ENCODE results near the gene RAB17.

Gene RAB17

GRCh38 chr2:237540823-237541222, 49.7 kb downstream of the RAB17 start:
- no peaks in the 10 kb centered on the region for H3K36me3 ChIP-seq (ENCODE audit: insufficient read depth, low read length)
- H3K9me3 ChIP-seq (ENCODE audit: control insufficient read depth, insufficient read depth, low read length), result no peaks in the 10 kb centered on the region; the same call in 1 of the 2 replicates
- no peak overlapping the region for H3K9ac ChIP-seq (ENCODE audit: low read depth, low read length)
- H3K4me1 ChIP-seq (ENCODE audit: insufficient read depth, low read length), result no peaks in the 10 kb centered on the region

GRCh38 chr2:237540223-237540775, 50.2 kb downstream of the RAB17 start:
- Histone ChIP-seq H3K9ac (ENCODE audit: low read depth, low read length) (no peak overlapping the region), H3K9me3 (ENCODE audit: control insufficient read depth, insufficient read depth, low read length) (no peaks in the 10 kb centered on the region; the same call in 1 of the 2 replicates), H3K4me1 (ENCODE audit: insufficient read depth, low read length) (no peaks in the 10 kb centered on the region), H3K36me3 (ENCODE audit: insufficient read depth, low read length) (no peaks in the 10 kb centered on the region)

GRCh38 chr2:237539681-237540080, 50.9 kb downstream of the RAB17 start:
- no peaks in the 10 kb centered on the region for H3K36me3 ChIP-seq (ENCODE audit: insufficient read depth, low read length)
- no peaks in the 10 kb centered on the region for H3K4me1 ChIP-seq (ENCODE audit: insufficient read depth, low read length)
- H3K9me3 ChIP-seq (ENCODE audit: control insufficient read depth, insufficient read depth, low read length), result no peaks in the 10 kb centered on the region; the same call in 1 of the 2 replicates
- H3K9ac ChIP-seq (ENCODE audit: low read depth, low read length), result no peak overlapping the region

- H3K4me1 ChIP-seq (ENCODE audit: insufficient read depth, low read length), result no peaks in the 10 kb centered on the region
- no peak overlapping the region for H3K9ac ChIP-seq (ENCODE audit: low read depth, low read length)
- H3K36me3 ChIP-seq (ENCODE audit: insufficient read depth, low read length), result no peaks in the 10 kb centered on the region
- no peaks in the 10 kb centered on the region; the same call in 1 of the 2 replicates for H3K9me3 ChIP-seq (ENCODE audit: control insufficient read depth, insufficient read depth, low read length)
Observed at GRCh38 chr2:237538901-237539300, 51.6 kb downstream of the RAB17 start.

- Histone ChIP-seq H3K9me3 (ENCODE audit: control insufficient read depth, insufficient read depth, low read length) (no peaks in the 10 kb centered on the region; the same call in 1 of the 2 replicates), H3K4me1 (ENCODE audit: insufficient read depth, low read length) (no peaks in the 10 kb centered on the region), H3K9ac (ENCODE audit: low read depth, low read length) (no peak overlapping the region), H3K36me3 (ENCODE audit: insufficient read depth, low read length) (no peaks in the 10 kb centered on the region)
Observed at GRCh38 chr2:237538001-237538720, 52.4 kb downstream of the RAB17 start.

GRCh38 chr2:237536617-237537016, 53.9 kb downstream of the RAB17 start:
- Histone ChIP-seq H3K9me3 (ENCODE audit: control insufficient read depth, insufficient read depth, low read length) (no peaks in the 10 kb centered on the region), H3K36me3 (ENCODE audit: insufficient read depth, low read length) (no peaks in the 10 kb centered on the region), H3K9ac (ENCODE audit: low read depth, low read length) (no peak overlapping the region), H3K4me1 (ENCODE audit: insufficient read depth, low read length) (peaks cover 8% of the 10 kb centered on the region)

GRCh38 chr2:237536083-237536415, 54.5 kb downstream of the RAB17 start:
- Histone ChIP-seq H3K36me3 (ENCODE audit: insufficient read depth, low read length) (no peaks in the 10 kb centered on the region), H3K4me1 (ENCODE audit: insufficient read depth, low read length) (peaks cover 8% of the 10 kb centered on the region), H3K9ac (ENCODE audit: low read depth, low read length) (no peak overlapping the region), H3K9me3 (ENCODE audit: control insufficient read depth, insufficient read depth, low read length) (no peaks in the 10 kb centered on the region)

GRCh38 chr2:237535385-237536082, 55.0 kb downstream of the RAB17 start:
- no peaks in the 10 kb centered on the region for H3K36me3 ChIP-seq (ENCODE audit: insufficient read depth, low read length)
- H3K9ac ChIP-seq (ENCODE audit: low read depth, low read length), result no peak overlapping the region
- no peaks in the 10 kb centered on the region for H3K9me3 ChIP-seq (ENCODE audit: control insufficient read depth, insufficient read depth, low read length)
- H3K4me1 ChIP-seq (ENCODE audit: insufficient read depth, low read length), result peaks cover 8% of the 10 kb centered on the region

- Histone ChIP-seq H3K36me3 (ENCODE audit: insufficient read depth, low read length) (no peaks in the 10 kb centered on the region), H3K9me3 (ENCODE audit: control insufficient read depth, insufficient read depth, low read length) (no peaks in the 10 kb centered on the region), H3K9ac (ENCODE audit: low read depth, low read length) (no peak overlapping the region), H3K4me1 (ENCODE audit: insufficient read depth, low read length) (peaks cover 8% of the 10 kb centered on the region)
Observed at GRCh38 chr2:237534380-237534779, 56.2 kb downstream of the RAB17 start.

GRCh38 chr2:237533668-237534161, 56.8 kb downstream of the RAB17 start:
- no peaks in the 10 kb centered on the region for H3K9me3 ChIP-seq (ENCODE audit: control insufficient read depth, insufficient read depth, low read length)
- H3K36me3 ChIP-seq (ENCODE audit: insufficient read depth, low read length), result no peaks in the 10 kb centered on the region
- H3K4me1 ChIP-seq (ENCODE audit: insufficient read depth, low read length), result peaks cover 8% of the 10 kb centered on the region
- no peak overlapping the region for H3K9ac ChIP-seq (ENCODE audit: low read depth, low read length)

- no peaks in the 10 kb centered on the region for H3K36me3 ChIP-seq (ENCODE audit: insufficient read depth, low read length)
- H3K4me1 ChIP-seq (ENCODE audit: insufficient read depth, low read length), result peaks cover 8% of the 10 kb centered on the region
- H3K9me3 ChIP-seq (ENCODE audit: control insufficient read depth, insufficient read depth, low read length), result no peaks in the 10 kb centered on the region
- no peak overlapping the region for H3K9ac ChIP-seq (ENCODE audit: low read depth, low read length)
Observed at GRCh38 chr2:237532160-237532559, 58.4 kb downstream of the RAB17 start.

- H3K9me3 ChIP-seq (ENCODE audit: control insufficient read depth, insufficient read depth, low read length), result no peaks in the 10 kb centered on the region
- H3K4me1 ChIP-seq (ENCODE audit: insufficient read depth, low read length), result peaks cover 8% of the 10 kb centered on the region
- H3K9ac ChIP-seq (ENCODE audit: low read depth, low read length), result no peak overlapping the region
- no peaks in the 10 kb centered on the region for H3K36me3 ChIP-seq (ENCODE audit: insufficient read depth, low read length)
Observed at GRCh38 chr2:237530472-237531433, 59.8 kb downstream of the RAB17 start.

GRCh38 chr2:237529452-237530402, 60.8 kb downstream of the RAB17 start:
- Histone ChIP-seq H3K9ac (ENCODE audit: low read depth, low read length) (no peak overlapping the region), H3K9me3 (ENCODE audit: control insufficient read depth, insufficient read depth, low read length) (no peaks in the 10 kb centered on the region), H3K4me1 (ENCODE audit: insufficient read depth, low read length) (peaks cover 8% of the 10 kb centered on the region), H3K36me3 (ENCODE audit: insufficient read depth, low read length) (no peaks in the 10 kb centered on the region)
